Fibroblast of lung (primary cell): ENCODE measurements around the gene STARD10. TPM values are rescaled to one million over a fixed set of nuclear protein-coding genes. Genes with fewer than 3 reads are reported as not detected.
A peak's percentile ranks its signal among the peaks of the same experiment; 100 is the strongest.

Experiments
- DNase-seq, 2 donors: peaks; one replicate each; pipeline versions ENCODE4 v3.0.0 to v3.0.0-alpha.2; 2010; ENCODE audit warnings: low read depth in 2 of 2
- H2AFZ ChIP-seq: 2 replicates; pipeline ENCODE4 v1.5.1; 2012; ENCODE audit warnings: low read length, control low read depth, inconsistent platforms
- H3K27ac ChIP-seq: 2 replicates; pipeline ENCODE4 v1.5.1; 2011; ENCODE audit warnings: low read length, control low read depth; ENCODE audit not compliant: insufficient read depth
- H3K27me3 ChIP-seq: 2 replicates; pipeline ENCODE4 v1.5.1; 2011; ENCODE audit warnings: mild to moderate bottlenecking, low read length; ENCODE audit not compliant: control insufficient read depth, insufficient read depth
- H3K36me3 ChIP-seq: 2 replicates; pipeline ENCODE4 v1.5.1; 2011; ENCODE audit warnings: low read length; ENCODE audit not compliant: control insufficient read depth, insufficient read depth
- H3K4me1 ChIP-seq: 2 replicates; pipeline ENCODE4 v1.5.1; 2011; ENCODE audit warnings: low read length; ENCODE audit not compliant: control insufficient read depth, insufficient read depth; ENCODE audit errors: extremely low read depth
- H3K4me2 ChIP-seq: 2 replicates; pipeline ENCODE4 v1.5.1; 2011; ENCODE audit warnings: low read length, control low read depth; ENCODE audit not compliant: insufficient read depth; ENCODE audit errors: extremely low read depth
- H3K4me3 ChIP-seq, 4 experiments: fragments of 200-600 bp in 1 of 4; sonication (generic) in 1 of 4; replicated peaks in 1 of 4; 2 replicates each; pipeline ENCODE4 v1.5.1; 2011 to 2016; ENCODE audit warnings: low read length in 4 of 4, low read depth in 3 of 4, mild to moderate bottlenecking in 3 of 4, control low read depth in 2 of 4, inconsistent platforms in 1 of 4, mixed read lengths in 1 of 4; ENCODE audit not compliant: insufficient read depth in 1 of 4; ENCODE audit errors: control extremely low read depth in 1 of 4
- H3K79me2 ChIP-seq: 2 replicates; pipeline ENCODE4 v1.5.1; 2012; ENCODE audit warnings: mild to moderate bottlenecking, low read length, inconsistent platforms; ENCODE audit not compliant: control insufficient read depth, insufficient read depth
- H3K9ac ChIP-seq: 2 replicates; pipeline ENCODE4 v1.5.1; 2011; ENCODE audit warnings: mild to moderate bottlenecking, low read length, control low read depth; ENCODE audit not compliant: insufficient read depth
- H3K9me3 ChIP-seq: 2 replicates; pipeline ENCODE4 v1.5.1; 2012; ENCODE audit warnings: low read depth, low read length; ENCODE audit not compliant: control insufficient read depth, insufficient read depth
- H4K20me1 ChIP-seq: 2 replicates; pipeline ENCODE4 v1.5.1; 2011; ENCODE audit warnings: low read length; ENCODE audit not compliant: control insufficient read depth, insufficient read depth; ENCODE audit errors: extremely low read depth
- CTCF ChIP-seq, 2 donors: IDR thresholded peaks in 1 of 2; conservative IDR thresholded peaks in 1 of 2; 1 replicate in 1 of 2; 2 replicates in 1 of 2; pipeline ENCODE4 v1.5.1; 2011 to 2012; ENCODE audit warnings: low read length in 2 of 2, control low read depth in 1 of 2, inconsistent platforms in 1 of 2, low read depth in 1 of 2, mild to moderate bottlenecking in 1 of 2
- EZH2 ChIP-seq: IDR thresholded peaks from 2 replicates; pipeline ENCODE4 v1.5.1; 2012; ENCODE audit warnings: low read length, control low read depth, mild to moderate bottlenecking; ENCODE audit errors: missing control alignments
- polyA plus RNA-seq, 2 donors: library from polyadenylated mRNA; depleted of rRNA in 1 of 2; stranded (reverse) in 1 of 2; unstranded in 1 of 2; fragments of >200 nt; gene quantifications; 2 replicates each; pipeline ENCODE4 v1.2.1, GENCODE V29; 2011 to 2012; ENCODE audit warnings: missing spikeins in 1 of 2
- total RNA-seq: library from RNA; depleted of rRNA; stranded (reverse); fragments of >200 nt; gene quantifications from 2 replicates; pipeline ENCODE4 v1.2.1, GENCODE V29; 2014

Gene STARD10
- total and polyA plus RNA-seq, 2 donors (not counting 1 experiment from before 2014, with no cell fraction given) = 20.7 to 32.0 TPM

- Histone ChIP-seq H3K9ac (no peak overlapping the region), H3K27me3 (no peaks in the 10 kb centered on the region), H3K4me3 (no peak overlapping the region), H3K27ac (no peak overlapping the region), H3K9me3 (no peaks in the 10 kb centered on the region), H3K79me2 (no peaks in the 10 kb centered on the region), H3K4me2 (no peak overlapping the region), H3K36me3 (no peaks in the 10 kb centered on the region), H4K20me1 (no peaks in the 10 kb centered on the region), H3K4me1 (peaks cover 8% of the 10 kb centered on the region), H2AFZ (no peak overlapping the region)
- DNase-seq = peak in 1 of 2 donors; percentile 24
- TF ChIP-seq CTCF (conservative IDR thresholded peaks at IDR 0.05 in 1 of 2, IDR thresholded peaks at IDR 0.05 in 1 of 2; ENCODE audit: low read depth in 1 of 2, low read length in 2 of 2) = no peak
- TF ChIP-seq EZH2 = no peak
Measured at GRCh38 chr11:72759468-72759985, 34.3 kb downstream of the STARD10 start.

GRCh38 chr11:72758690-72759389 is 35.0 kb downstream of the STARD10 start:
- H3K9ac ChIP-seq = no peak overlapping the region
- H4K20me1 ChIP-seq = no peaks in the 10 kb centered on the region
- peak; percentile 93 to 95 for DNase-seq
- H3K9me3 ChIP-seq = no peaks in the 10 kb centered on the region
- no peaks in the 10 kb centered on the region for H3K27me3 ChIP-seq
- TF ChIP-seq EZH2 (no peak), CTCF (conservative IDR thresholded peaks at IDR 0.05 in 1 of 2, IDR thresholded peaks at IDR 0.05 in 1 of 2; ENCODE audit: low read depth in 1 of 2, low read length in 2 of 2) (no peak)
- H3K36me3 ChIP-seq = no peaks in the 10 kb centered on the region
- no peak overlapping the region for H3K27ac ChIP-seq
- H3K79me2 ChIP-seq = no peaks in the 10 kb centered on the region
- no peak overlapping the region for H2AFZ ChIP-seq
- no peak overlapping the region for H3K4me3 ChIP-seq
- peak overlapping the region; percentile 5 for H3K4me2 ChIP-seq
- peaks cover 8% of the 10 kb centered on the region for H3K4me1 ChIP-seq

GRCh38 chr11:72758304-72758689 is 35.5 kb downstream of the STARD10 start:
- H3K9me3 ChIP-seq = no peaks in the 10 kb centered on the region
- H4K20me1 ChIP-seq = no peaks in the 10 kb centered on the region
- no peak overlapping the region for H2AFZ ChIP-seq
- no peak overlapping the region for H3K4me3 ChIP-seq
- H3K27ac ChIP-seq = no peak overlapping the region
- no peak overlapping the region for H3K4me2 ChIP-seq
- DNase-seq = peak; percentile 73 to 89
- H3K79me2 ChIP-seq = no peaks in the 10 kb centered on the region
- no peaks in the 10 kb centered on the region for H3K27me3 ChIP-seq
- H3K9ac ChIP-seq = no peak overlapping the region
- H3K4me1 ChIP-seq = peaks cover 8% of the 10 kb centered on the region
- TF ChIP-seq CTCF (conservative IDR thresholded peaks at IDR 0.05 in 1 of 2, IDR thresholded peaks at IDR 0.05 in 1 of 2; ENCODE audit: low read depth in 1 of 2, low read length in 2 of 2) = no peak
- TF ChIP-seq EZH2 = no peak
- no peaks in the 10 kb centered on the region for H3K36me3 ChIP-seq
